ENCODE data around the gene ACTN1.

- no peak for TF ChIP-seq CTCF (IDR thresholded peaks at IDR 0.05; ENCODE audit: low read length)
- no peak for TF ChIP-seq EZH2 (IDR thresholded peaks at IDR 0.05; ENCODE audit: borderline replicate concordance, low read length)
These were observed 107.7 kb downstream of the ACTN1 start for GRCh38 chr14:68871392-68871791.
